Tracheal epithelial cell (primary cell): ENCODE data around the gene DPM1. TPM values are rescaled to one million over a fixed set of nuclear protein-coding genes. Genes with fewer than 3 reads are reported as not detected.

ENCODE experiments used
- total RNA-seq: library from RNA; depleted of rRNA; stranded (reverse); fragments of >200 nt; gene quantifications from 2 replicates; pipeline ENCODE4 v1.2.1, GENCODE V29; 2014

Gene DPM1
- 76.5 and 83.9 TPM in 2 replicates for total RNA-seq

DNA sequence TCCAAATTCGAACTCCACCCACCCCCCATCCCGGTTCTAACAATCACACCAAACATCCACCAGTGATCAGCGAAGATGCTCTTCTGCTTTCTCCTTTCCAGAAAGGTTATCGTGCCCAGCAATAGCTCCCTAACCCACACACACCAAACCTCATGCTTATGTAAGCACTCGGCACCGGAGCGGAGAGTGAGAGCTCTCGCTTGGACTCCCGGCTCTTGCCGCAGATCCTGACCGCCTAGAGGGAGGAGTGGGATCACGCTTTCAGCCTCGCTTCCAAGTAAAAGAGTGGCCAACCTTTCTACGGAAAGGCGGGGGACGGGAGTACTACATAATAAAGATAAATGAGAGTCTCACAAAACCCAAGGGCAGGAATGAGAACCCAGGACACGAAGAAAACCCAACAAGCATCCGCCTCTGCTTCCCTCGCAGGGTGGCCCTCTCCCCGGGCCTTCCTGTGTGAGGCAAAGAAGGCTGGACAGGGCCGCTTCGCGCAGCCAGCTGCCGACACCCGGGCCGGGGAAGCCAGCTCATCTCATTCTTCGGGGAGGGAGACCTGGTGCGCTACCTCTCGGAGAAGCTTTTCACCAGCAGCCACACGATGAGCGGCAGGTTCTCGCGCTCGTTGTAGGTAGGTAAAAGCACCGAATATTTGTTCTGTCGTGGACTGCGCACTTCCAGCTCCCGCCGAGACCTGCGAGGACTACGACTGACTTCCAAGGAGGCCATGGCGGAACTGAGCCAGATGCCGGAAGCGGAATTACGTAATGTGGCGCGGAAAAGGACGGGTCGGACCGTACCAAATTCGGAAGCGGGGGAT lies at the start of gene DPM1:
Gene DPM1, minus strand, starts transcription at position 735 of the 817 bp plus-strand sequence. Its CDS starts 9 bp downstream, at position 726.

GRCh38 chr20:50958615-50959542 lies 547 bp upstream of the DPM1 start, which contains the start of gene MOCS3:
Gene MOCS3 (plus strand): TSS chr20:50958818. CDS start chr20:50958843, 25 bp downstream.

DNA sequence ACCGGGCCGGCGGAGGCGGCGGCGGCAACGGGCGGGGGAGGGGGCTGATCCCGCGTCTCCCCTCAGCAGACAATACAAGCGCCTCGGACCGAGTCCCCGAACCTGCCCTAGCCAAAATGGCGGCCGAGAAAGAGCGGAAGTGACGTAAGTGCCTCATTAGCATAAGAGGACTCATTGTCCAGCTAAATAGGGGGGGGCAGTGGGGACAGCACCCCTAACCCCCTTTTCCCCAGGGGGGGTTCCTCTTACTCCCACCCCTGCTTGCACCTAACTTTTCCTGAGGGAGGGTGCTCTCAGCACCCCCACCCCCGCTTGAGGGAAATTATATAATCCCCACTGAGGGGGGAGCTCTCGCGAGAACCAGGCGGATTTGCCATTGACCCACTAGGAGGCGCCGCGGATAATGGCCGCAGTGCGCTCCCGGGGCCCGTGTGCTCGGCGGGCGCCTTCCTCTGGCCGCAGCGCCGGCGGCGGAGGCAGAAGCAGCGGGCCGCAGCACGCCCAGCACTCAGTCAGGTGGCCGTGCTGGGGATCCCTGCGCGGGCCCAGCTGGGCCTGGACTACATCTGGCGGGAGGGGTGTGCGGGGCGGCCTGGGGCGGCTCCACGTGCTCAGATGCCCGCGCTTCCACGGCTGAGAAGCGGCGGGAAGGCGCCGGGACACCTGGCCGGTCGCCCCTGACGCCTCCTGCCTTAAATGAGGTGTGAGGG lies 26.9 kb downstream of the DPM1 start, which contains the start of gene ADNP:
Gene ADNP, minus strand, starts transcription at position 132 of the 710 bp plus-strand sequence. CDS start 27,441 bp downstream, outside the sequence.

Other genes starting within 250 kb of the DPM1 start
- gene PARD6B, start 227.0 kb downstream of the DPM1 start, total RNA-seq, result 10.7 and 19.0 TPM in 2 replicates
- 11.1 and 14.9 TPM in 2 replicates for gene BCAS4, start 163.5 kb downstream of the DPM1 start, total RNA-seq
- 22.7 and 37.9 TPM in 2 replicates for gene ADNP, start 27.1 kb downstream of the DPM1 start, total RNA-seq
- 9.8 and 10.6 TPM in 2 replicates for gene MOCS3, start 286 bp upstream of the DPM1 start, total RNA-seq
- 108 and 148 TPM in 2 replicates for gene KCNG1, start 64.6 kb upstream of the DPM1 start, total RNA-seq